ENCODE measurements around the gene TPRN. TPM values are rescaled to one million over a fixed set of nuclear protein-coding genes. Genes with fewer than 3 reads are reported as not detected.

The TPRN gene
- total and polyA plus RNA-seq, 9 of the 15 experiments (the other 6 are each of a cell fraction or from before 2014, with no cell fraction given): 0.31 to 31.9 (median 4.4) TPM

- peak; percentile 81 for TF ChIP-seq MYC (IDR thresholded peaks at IDR 0.05; ENCODE audit: low read depth, low read length)
- TF ChIP-seq MYC (CRISPR knock-in tag; IDR thresholded peaks at IDR 0.05; ENCODE audit: borderline replicate concordance, low read depth): peak; percentile 37; the same call in 1 of the 2 replicates
- peak; percentile 56 for TF ChIP-seq SP2 (IDR thresholded peaks at IDR 0.05; ENCODE audit: extremely low read depth, low read depth, low read length, poor library complexity, severe bottlenecking)
- TF ChIP-seq CREB1 (IDR thresholded peaks at IDR 0.05): no peak; the same call in 1 of the 2 replicates
- peak; percentile 14; the same call in 1 of the 2 replicates for TF ChIP-seq CREB1 (CRISPR knock-in tag; IDR thresholded peaks at IDR 0.05)
- TF ChIP-seq JUN (IDR thresholded peaks at IDR 0.05; ENCODE audit: borderline replicate concordance, low read depth, low read length): no peak
- no peak for TF ChIP-seq JUN (CRISPR knock-in tag; IDR thresholded peaks at IDR 0.05; ENCODE audit: borderline replicate concordance)
- TF ChIP-seq KDM2B (CRISPR knock-in tag; IDR thresholded peaks at IDR 0.05): 0 out of 2 replicates have a peak, but pooled peaks have one; percentile 48
- peak; percentile 56; the same call in 1 of the 2 replicates for TF ChIP-seq ATF7 (IDR thresholded peaks at IDR 0.05)
- TF ChIP-seq NR2C2 (CRISPR knock-in tag; IDR thresholded peaks at IDR 0.05): no peak
- peak; percentile 42; the same call in 1 of the 2 replicates for TF ChIP-seq NR2C2 (tag; IDR thresholded peaks at IDR 0.05)
- peak; percentile 65; the same call in 1 of the 2 replicates for TF ChIP-seq MTA3 (IDR thresholded peaks at IDR 0.05; ENCODE audit: borderline replicate concordance)
- peak; percentile 96 for TF ChIP-seq NEUROD1 (IDR thresholded peaks at IDR 0.05; ENCODE audit: borderline replicate concordance, low read depth, low read length, partially characterized antibody)
- 0 out of 2 replicates have a peak, but pooled peaks have one; percentile 22 for TF ChIP-seq PHB (CRISPR knock-in tag; IDR thresholded peaks at IDR 0.05)
- no peak for TF ChIP-seq BRD4 (IDR thresholded peaks at IDR 0.05)
- TF ChIP-seq RUNX1 (IDR thresholded peaks at IDR 0.05; ENCODE audit: low read depth): 0 out of 2 replicates have a peak, but pooled peaks have one; percentile 56
- peak; percentile 65; the same call in 1 of the 2 replicates for TF ChIP-seq CREM (IDR thresholded peaks at IDR 0.05; ENCODE audit: low read depth)
- TF ChIP-seq HDAC2 (IDR thresholded peaks at IDR 0.05): peak; percentile 28; the same call in 1 of the 2 replicates
- no peak for TF ChIP-seq MECOM (CRISPR knock-in tag; IDR thresholded peaks at IDR 0.05)
- TF ChIP-seq YY1 (IDR thresholded peaks at IDR 0.05; ENCODE audit: borderline replicate concordance in 1 of 3, control insufficient read depth in 1 of 3, extremely low read depth in 1 of 3, insufficient read depth in 3 of 3, insufficient read length in 1 of 3, insufficient replicate concordance in 2 of 3, low read depth in 1 of 3, low read length in 2 of 3): peak in 2 of 3 experiments; percentile 82 to 83
- no peak for TF ChIP-seq KLF13 (tag; IDR thresholded peaks at IDR 0.05; ENCODE audit: borderline replicate concordance, low read depth)
- TF ChIP-seq PTRF (tag; IDR thresholded peaks at IDR 0.05): no peak
- TF ChIP-seq ATF1 (CRISPR knock-in tag; IDR thresholded peaks at IDR 0.05): no peak
- peak; percentile 50 for TF ChIP-seq ATF1 (tag; IDR thresholded peaks at IDR 0.05)
- TF ChIP-seq ZBTB43 (CRISPR knock-in tag; IDR thresholded peaks at IDR 0.05): no peak
- peak in 1 of 2 experiments; percentile 56; a peak in 1 of 4 replicates for TF ChIP-seq HDAC1 (IDR thresholded peaks at IDR 0.05)
- peak; percentile 83 for TF ChIP-seq SUPT5H (IDR thresholded peaks at IDR 0.05)
Measured at GRCh38 chr9:137223078-137223970, 22.8 kb upstream of the TPRN start (continued).
